ENCODE data around the gene DUSP8.

GRCh38 chr11:1597331-1597993 lies 25.4 kb upstream of the DUSP8 start:
- TF ChIP-seq REST (IDR thresholded peaks at IDR 0.05; ENCODE audit: borderline replicate concordance) (no peak), POLR2AphosphoS5 (IDR thresholded peaks at IDR 0.05) (no peak), RAD21 (conservative IDR thresholded peaks at IDR 0.05) (no peak), EZH2 (IDR thresholded peaks at IDR 0.05; ENCODE audit: borderline replicate concordance, insufficient read depth, low read length, poor library complexity, severe bottlenecking) (no peak)
- TF ChIP-seq, protein P1, sequence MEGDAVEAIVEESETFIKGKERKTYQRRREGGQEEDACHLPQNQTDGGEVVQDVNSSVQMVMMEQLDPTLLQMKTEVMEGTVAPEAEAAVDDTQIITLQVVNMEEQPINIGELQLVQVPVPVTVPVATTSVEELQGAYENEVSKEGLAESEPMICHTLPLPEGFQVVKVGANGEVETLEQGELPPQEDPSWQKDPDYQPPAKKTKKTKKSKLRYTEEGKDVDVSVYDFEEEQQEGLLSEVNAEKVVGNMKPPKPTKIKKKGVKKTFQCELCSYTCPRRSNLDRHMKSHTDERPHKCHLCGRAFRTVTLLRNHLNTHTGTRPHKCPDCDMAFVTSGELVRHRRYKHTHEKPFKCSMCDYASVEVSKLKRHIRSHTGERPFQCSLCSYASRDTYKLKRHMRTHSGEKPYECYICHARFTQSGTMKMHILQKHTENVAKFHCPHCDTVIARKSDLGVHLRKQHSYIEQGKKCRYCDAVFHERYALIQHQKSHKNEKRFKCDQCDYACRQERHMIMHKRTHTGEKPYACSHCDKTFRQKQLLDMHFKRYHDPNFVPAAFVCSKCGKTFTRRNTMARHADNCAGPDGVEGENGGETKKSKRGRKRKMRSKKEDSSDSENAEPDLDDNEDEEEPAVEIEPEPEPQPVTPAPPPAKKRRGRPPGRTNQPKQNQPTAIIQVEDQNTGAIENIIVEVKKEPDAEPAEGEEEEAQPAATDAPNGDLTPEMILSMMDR (IDR thresholded peaks at IDR 0.05; ENCODE audit: poor library complexity, severe bottlenecking) = no peak
